ENCODE results near the gene ZP4. TPM values are rescaled to one million over a fixed set of nuclear protein-coding genes. Genes with fewer than 3 reads are reported as not detected.

The ZP4 gene, protein sequence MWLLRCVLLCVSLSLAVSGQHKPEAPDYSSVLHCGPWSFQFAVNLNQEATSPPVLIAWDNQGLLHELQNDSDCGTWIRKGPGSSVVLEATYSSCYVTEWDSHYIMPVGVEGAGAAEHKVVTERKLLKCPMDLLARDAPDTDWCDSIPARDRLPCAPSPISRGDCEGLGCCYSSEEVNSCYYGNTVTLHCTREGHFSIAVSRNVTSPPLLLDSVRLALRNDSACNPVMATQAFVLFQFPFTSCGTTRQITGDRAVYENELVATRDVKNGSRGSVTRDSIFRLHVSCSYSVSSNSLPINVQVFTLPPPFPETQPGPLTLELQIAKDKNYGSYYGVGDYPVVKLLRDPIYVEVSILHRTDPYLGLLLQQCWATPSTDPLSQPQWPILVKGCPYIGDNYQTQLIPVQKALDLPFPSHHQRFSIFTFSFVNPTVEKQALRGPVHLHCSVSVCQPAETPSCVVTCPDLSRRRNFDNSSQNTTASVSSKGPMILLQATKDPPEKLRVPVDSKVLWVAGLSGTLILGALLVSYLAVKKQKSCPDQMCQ
- not detected for total RNA-seq
- long read RNA-seq: 0 reads

DNA sequence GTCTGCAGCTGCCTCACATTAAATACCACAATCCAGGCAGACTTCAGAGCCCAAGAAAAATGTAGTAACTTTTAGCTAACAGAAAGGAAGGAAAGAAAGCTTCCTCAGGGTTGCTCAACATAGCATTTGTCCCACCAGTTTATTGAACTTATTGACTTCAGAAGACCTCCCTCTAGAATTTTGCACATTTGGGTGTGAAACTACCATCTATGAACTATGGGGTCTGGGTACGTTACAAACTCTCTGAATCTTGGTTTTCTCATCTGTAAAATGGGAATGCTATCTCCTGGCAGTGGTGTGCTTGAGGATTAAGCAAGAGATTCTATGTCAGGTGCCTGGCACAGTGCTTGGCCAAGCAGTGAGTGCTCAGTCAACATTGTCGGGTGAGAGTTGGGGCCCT lies at the start of gene ZP4:
TSS of gene ZP4 (minus strand) at position 101 of the 400 bp plus-strand sequence. CDS start 287 bp downstream, outside the sequence.
- DNase-seq (no peak), ATAC-seq (ENCODE audit: poor library complexity) (no peak)
- intact Hi-C loops (cut with DNase I): no loop called here

DNA sequence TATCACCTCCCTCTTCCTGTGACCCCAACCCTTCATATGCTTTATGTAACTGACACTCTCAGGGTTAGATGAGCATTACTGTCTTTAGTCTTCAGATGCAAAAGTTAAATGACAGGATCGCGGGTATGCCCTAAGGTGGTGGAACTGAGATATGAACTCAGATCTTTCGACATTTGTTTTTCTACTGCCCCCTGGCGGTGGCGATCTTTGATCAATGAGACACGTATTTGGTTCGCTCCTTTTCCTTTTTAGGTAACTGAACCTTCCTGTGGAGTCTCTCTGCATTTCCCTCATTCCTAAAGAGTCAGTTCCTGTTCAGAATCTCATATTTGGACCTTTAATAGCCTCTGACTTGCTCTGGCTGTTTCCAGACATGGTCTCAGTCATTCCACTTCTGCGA lies 47.8 kb upstream of the ZP4 start:
- intact Hi-C loops (cut with DNase I): no loop called here
- ATAC-seq (ENCODE audit: poor library complexity): no peak
- no peak for DNase-seq

GRCh38 chr1:237938068-237938467 lies 47.3 kb upstream of the ZP4 start:
- no peak for ATAC-seq (ENCODE audit: poor library complexity)
- intact Hi-C loops (cut with DNase I): no loop called here

GRCh38 chr1:237932816-237933215 lies 42.1 kb upstream of the ZP4 start:
- DNase-seq (no peak), ATAC-seq (ENCODE audit: poor library complexity) (no peak)
- intact Hi-C loops (cut with DNase I): no loop called here

More at GRCh38 chr1:237938068-237938467, 47.3 kb upstream of the ZP4 start:
- DNase-seq: no peak

- intact Hi-C loops (cut with DNase I): no loop called here
- DNase-seq (no peak), ATAC-seq (ENCODE audit: poor library complexity) (no peak)
These were observed 40.9 kb upstream of the ZP4 start for GRCh38 chr1:237931581-237931980.

DNA sequence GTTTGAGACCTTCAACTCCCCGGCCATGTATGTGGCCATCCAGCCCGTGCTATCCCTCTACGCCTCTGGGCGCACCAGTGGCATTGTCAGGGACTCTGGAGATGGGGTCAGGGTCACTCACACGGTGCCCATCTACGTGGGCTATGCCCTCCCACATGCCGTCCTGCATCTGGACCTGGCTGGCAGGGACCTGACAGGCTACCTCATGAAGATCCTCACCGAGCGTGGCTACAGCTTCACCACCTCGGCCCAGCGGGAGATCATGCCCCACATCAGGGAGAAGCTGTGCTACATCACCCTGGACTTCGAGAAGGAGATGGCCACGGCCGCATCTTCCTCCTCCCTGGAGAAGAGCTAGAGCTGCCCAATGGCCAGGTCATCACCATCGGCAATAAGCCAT lies 36.5 kb upstream of the ZP4 start:
- intact Hi-C loops (cut with DNase I): no loop called here
- DNase-seq (no peak), ATAC-seq (ENCODE audit: poor library complexity) (no peak)

DNA sequence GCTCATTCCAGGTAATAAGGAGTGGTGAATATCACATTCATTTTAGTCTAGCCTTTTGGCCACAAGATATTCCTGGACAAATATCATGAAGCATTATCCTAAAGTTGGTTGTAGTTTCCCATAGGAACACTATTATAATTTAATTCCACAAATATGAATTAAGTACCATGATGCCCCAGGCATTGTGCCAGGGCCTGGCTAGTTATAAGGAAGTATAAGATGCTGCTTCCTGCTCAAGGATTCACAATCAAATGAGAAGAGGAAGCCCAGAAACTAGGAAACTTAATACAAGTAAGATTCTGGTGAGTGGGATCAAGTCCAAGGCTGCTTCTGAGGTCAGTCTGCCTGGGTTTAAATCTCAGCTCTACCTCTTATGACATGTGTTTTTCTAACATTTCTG lies 30.6 kb upstream of the ZP4 start:
- DNase-seq (peak; percentile 50), ATAC-seq (ENCODE audit: poor library complexity) (no peak)
- intact Hi-C loops (cut with DNase I): no loop called here

DNA sequence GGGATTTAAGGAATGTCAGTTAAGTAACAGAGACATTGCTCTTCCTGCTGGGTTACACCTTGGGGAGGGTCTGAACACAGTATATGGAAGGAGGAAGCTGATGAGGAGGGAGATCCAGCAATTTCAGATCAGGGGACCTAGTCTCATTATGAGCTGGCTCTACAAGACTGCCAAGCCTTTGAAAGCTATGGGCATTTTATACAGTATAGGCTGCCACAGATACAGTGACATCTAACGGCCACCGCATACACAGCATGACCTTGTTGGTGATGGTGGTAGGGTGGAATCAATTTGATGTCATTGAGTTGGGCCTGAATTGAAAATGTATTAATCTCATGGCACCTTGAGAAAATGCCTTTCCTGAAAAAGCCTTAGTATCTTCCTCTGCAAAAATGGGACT lies 22.6 kb upstream of the ZP4 start:
- intact Hi-C loops (cut with DNase I): no loop called here
- ATAC-seq (ENCODE audit: poor library complexity) (no peak), DNase-seq (no peak)

DNA sequence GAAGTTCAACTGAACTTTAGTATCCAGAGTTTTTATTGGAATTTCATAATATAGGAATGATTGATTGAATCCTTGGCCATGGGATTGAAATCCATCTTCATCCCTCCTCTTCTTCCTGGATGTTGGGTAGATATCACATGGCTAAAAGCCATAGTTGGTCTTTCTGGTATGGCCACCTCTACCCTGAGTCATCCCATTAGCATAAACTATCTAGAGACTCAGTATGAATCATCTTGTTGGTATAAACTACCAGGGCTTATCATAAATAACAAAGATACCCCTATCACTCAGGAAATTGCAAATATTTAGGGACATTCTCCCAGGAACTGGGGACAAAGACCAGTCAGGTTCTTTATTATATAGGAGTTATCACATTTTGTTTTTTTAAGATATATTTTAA lies 21.2 kb upstream of the ZP4 start:
- ATAC-seq (ENCODE audit: poor library complexity): no peak
- intact Hi-C loops (cut with DNase I): no loop called here
- no peak for DNase-seq

DNA sequence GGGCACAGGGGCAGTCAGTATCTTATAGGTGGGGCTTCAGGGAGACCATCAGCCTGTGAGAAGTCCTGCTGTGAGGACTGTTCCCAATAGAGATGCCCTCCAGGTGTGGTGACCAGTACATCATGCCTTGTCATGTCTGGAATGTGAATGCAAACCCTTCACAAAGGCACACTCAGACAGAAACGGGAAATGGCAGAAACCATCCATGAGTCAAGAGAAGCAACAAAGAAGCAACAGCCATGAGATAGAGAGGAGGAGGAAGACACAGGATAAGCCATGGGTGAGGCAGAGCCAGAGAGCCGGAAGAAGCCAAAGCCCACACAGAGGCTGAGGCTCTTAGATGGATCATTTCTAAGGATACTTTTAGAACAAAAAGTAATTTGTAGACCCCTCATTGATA lies 20.1 kb upstream of the ZP4 start:
- ATAC-seq (ENCODE audit: poor library complexity) (no peak), DNase-seq (no peak)
- intact Hi-C loops (cut with DNase I): no loop called here

DNA sequence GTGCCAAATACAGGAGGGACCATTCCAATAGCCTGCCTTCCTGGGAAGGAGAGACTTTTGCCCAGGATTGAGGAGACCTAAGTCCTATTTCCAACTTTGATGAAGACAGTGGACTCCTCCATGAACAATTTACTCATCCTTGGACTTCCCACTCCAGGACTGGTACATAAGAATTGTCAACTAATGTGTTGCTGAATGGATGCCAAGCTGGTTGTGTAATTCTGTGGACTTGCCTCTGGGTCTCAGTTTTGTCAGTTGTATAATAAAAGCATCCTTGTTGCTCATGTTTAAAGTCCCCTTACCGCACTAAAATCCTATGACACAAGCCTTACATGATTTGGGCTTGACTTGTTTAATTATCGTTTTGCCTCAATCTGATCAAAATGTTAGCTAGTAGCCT lies 13.2 kb upstream of the ZP4 start:
- DNase-seq (no peak), ATAC-seq (ENCODE audit: poor library complexity) (no peak)
- intact Hi-C loops (cut with DNase I): no loop called here

- no peak for DNase-seq
- no peak for ATAC-seq (ENCODE audit: poor library complexity)
- intact Hi-C loops (cut with DNase I): no loop called here
These were observed 12.4 kb upstream of the ZP4 start for GRCh38 chr1:237902960-237903743.

- intact Hi-C loops (cut with DNase I): no loop called here
- DNase-seq: no peak
- peak; percentile 43 for ATAC-seq (ENCODE audit: poor library complexity)
These were observed 10.7 kb upstream of the ZP4 start for GRCh38 chr1:237901299-237901934.

- ATAC-seq (ENCODE audit: poor library complexity) (no peak), DNase-seq (no peak)
- intact Hi-C loops (cut with DNase I): no loop called here
These were observed 4.9 kb upstream of the ZP4 start for GRCh38 chr1:237895630-237896029.

DNA sequence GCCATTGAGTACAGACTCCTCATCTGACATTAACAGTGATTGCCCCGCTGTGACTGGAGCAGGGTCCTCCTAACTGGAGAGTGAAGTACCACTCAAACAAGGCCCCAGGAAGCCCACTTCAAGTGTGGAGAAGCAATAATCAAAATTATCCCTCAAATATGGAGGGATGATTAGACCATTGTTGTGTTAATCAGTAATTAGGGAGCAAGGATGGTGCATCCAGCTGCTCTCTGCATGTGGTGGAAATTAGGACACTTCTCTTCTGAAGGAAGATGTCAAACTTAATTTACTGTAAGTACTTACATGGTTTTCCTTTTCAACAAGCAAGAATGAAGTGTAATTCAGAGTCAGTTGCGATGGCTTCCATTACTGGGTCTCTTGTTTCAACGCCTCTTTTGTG lies 3.4 kb upstream of the ZP4 start:
- ATAC-seq (ENCODE audit: poor library complexity) (no peak), DNase-seq (no peak)
- intact Hi-C loops (cut with DNase I): no loop called here

DNA sequence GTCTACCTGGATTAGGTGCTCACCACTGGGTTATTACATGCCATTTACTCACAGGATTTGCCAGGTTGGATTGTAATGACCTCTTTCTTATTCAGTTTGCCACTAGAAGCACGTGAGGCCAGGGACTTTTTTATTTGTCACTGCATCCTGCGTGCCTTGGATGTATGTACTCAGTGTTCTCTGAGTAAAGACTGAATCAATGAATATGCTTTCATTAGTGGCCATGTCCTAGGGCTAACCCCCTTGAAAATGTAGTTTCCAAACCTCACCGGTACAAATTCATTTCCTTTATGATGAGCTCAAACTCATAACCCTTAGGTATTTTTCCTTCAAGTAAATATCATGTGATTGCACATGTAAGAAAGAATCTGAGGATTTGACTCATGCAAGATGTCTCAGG lies 1.3 kb upstream of the ZP4 start:
- DNase-seq: no peak
- ATAC-seq (ENCODE audit: poor library complexity): no peak
- intact Hi-C loops (cut with DNase I): no loop called here

DNA sequence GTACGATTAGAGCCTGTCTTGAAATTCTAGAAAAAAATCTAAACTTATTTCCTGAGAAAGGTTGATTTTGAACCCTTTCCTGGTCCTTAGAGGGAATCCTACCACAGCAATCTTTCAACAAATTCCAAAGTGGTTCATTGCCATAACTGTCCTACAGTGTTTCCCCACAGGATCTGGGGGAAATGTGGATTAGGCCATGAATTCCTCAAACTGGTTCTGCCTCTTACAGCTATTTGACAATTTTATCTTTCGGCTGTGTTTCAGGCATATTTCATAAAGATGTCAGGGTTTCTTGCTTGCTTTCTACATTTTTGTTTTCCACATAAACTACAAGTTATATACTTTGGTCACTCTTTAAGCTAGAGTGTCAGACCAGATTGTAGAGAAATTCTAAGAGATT lies 544 bp upstream of the ZP4 start:
- ATAC-seq (ENCODE audit: poor library complexity) (no peak), DNase-seq (no peak)
- intact Hi-C loops (cut with DNase I): no loop called here

DNA sequence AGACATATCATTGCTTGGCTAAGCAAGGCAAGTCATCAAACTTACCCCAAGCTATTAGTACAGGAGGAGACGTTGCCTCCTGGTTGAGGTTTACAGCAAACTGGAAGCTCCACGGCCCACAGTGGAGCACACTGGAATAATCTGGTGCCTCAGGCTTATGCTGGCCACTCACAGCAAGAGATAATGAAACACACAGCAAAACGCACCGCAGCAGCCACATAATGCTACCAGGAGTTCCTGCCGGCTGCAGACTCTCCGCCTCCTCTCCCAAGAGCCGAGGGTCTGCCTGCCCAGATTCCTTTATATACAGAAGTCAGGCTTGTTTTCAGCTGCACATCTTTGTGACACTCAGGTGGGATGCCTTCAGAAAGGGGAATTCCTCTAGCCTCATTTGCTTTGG lies 306 bp downstream of the ZP4 start:
- intact Hi-C loops (cut with DNase I): no loop called here
- ATAC-seq (ENCODE audit: poor library complexity): no peak
- no peak for DNase-seq

GRCh38 chr1:237888143-237888542 lies 2.6 kb downstream of the ZP4 start:
- no peak for DNase-seq
- ATAC-seq (ENCODE audit: poor library complexity): no peak
- intact Hi-C loops (cut with DNase I): no loop called here

GRCh38 chr1:237887542-237887941 lies 3.2 kb downstream of the ZP4 start:
- intact Hi-C loops (cut with DNase I): no loop called here
- ATAC-seq (ENCODE audit: poor library complexity): no peak
- no peak for DNase-seq

Measured in Right ventricle myocardium superior (tissue), 1 donor.